Psoas muscle (tissue), 8 donors: ENCODE data around the gene BNIP2. TPM values are rescaled to one million over a fixed set of nuclear protein-coding genes. Genes with fewer than 3 reads are reported as not detected.

ENCODE experiments used
- ATAC-seq, 4 donors: fragments of 200-7000 bp; cut with Tn5 transposase; one replicate each; pipeline ENCODE4 v1.9.1; 2020; ENCODE audit warnings: moderate library complexity in 3 of 4, mild to moderate bottlenecking in 2 of 4
- DNase-seq, 2 donors: peaks; one replicate each; pipeline ENCODE4 v3.0.0-alpha.2; 2020
- H3K27ac ChIP-seq: fragments of 200-600 bp; one replicate; pipeline ENCODE4 v1.8.0; 2022
- H3K27me3 ChIP-seq, 3 donors: fragments of 200-600 bp in 1 of 3; one replicate each; pipeline versions ENCODE4 v1.6.1 to v1.8.0; 2013 to 2022; ENCODE audit warnings: low read length in 2 of 3, mild to moderate bottlenecking in 2 of 3, moderate library complexity in 1 of 3; ENCODE audit not compliant: insufficient read depth in 3 of 3
- H3K36me3 ChIP-seq, 2 donors: fragments of 200-600 bp in 1 of 2; one replicate each; pipeline versions ENCODE4 v1.6.1 to v1.8.0; 2013 to 2022; ENCODE audit warnings: low read depth in 1 of 2, mild to moderate bottlenecking in 1 of 2, moderate library complexity in 1 of 2; ENCODE audit not compliant: insufficient read depth in 1 of 2
- H3K4me1 ChIP-seq: fragments of 200-600 bp; one replicate; pipeline ENCODE4 v1.8.0; 2022
- H3K4me3 ChIP-seq: fragments of 200-600 bp; one replicate; pipeline ENCODE4 v1.8.0; 2022; ENCODE audit warnings: mild to moderate bottlenecking
- H3K9me3 ChIP-seq: fragments of 200-600 bp; one replicate; pipeline ENCODE4 v1.8.0; 2022
- CTCF ChIP-seq: fragments of 200-600 bp; IDR thresholded peaks from one replicate; pipeline ENCODE4 v1.8.0; 2022; ENCODE audit warnings: antibody characterized with exemption
- WGBS, 3 donors: extraction: QIAGEN DNeasy Blood & Tissue Kit; methylation state at CpG; one replicate each; pipeline versions ENCODE4 v1.1.6 to v1.1.7; 2013; 5-methylcytosine and 5-hydroxymethylcytosine counted together
- intact Hi-C, 2 donors: fragments of 100-400 bp; cut with DNase I; formaldehyde crosslinking; loops; one replicate each; pipeline versions ENCODE4 v1.11.0 to v1.14.2; 2022
- polyA plus RNA-seq, 3 donors: library from polyadenylated mRNA; stranded (reverse); fragments of 200-250 nt; gene quantifications; one replicate each; pipeline ENCODE4 v1.2.3, GENCODE V29; 2013
- total RNA-seq, 4 donors: library from RNA; stranded (reverse); fragmentation: NEBNext Ultra II Directional in 2 of 4; extraction: Animal tissue kit (Norgen Biotek cat#: 25700) in 2 of 4; gene quantifications; one replicate each; pipeline versions ENCODE4 v1.2.1 to v1.2.4, GENCODE V29; 2021 to 2023
- donor health status: healthy with polysubstance abuse.
- donor health status: DM: no; HTN: no; CAD: no; lungs with moderate emphysema.
- donor health status: Bipolar disorder and iron deficiency.
- donor health status: healthy.
- donor health status: DM: yes; HTN: yes; CAD: no.
- donor health status: DM: no; HTN: no; CAD: no.
- donor health status: DM: no; HTN: no; CAD: no.
- donor health status: DM: yes; HTN: yes; CAD: no.

The BNIP2 gene
- total and polyA plus RNA-seq, 7 donors, result 39.0 to 100 (median 73.8) TPM

GRCh38 chr15:59687836-59688235 lies 1.3 kb downstream of the BNIP2 start:
- Histone ChIP-seq H3K4me1 (peaks cover 30% of the 10 kb centered on the region), H3K36me3 (peaks cover 0 to 8% of the 10 kb centered on the region in 2 donors), H3K4me3 (peak overlapping the region; percentile 75), H3K27ac (peak overlapping the region; percentile 93), H3K9me3 (no peaks in the 10 kb centered on the region), H3K27me3 (no peaks in the 10 kb centered on the region)
- DNase-seq (no peak), ATAC-seq (no peak)
- 19 to 26% (median 22%) methylated on average over 5 of the region's 5 CpGs for WGBS, 3 donors
- no peak for TF ChIP-seq CTCF
- intact Hi-C loops, result loop anchor here in 1 of 2 donors (10.0 kb wide), 1 partner anchor 847 kb away; no protein-coding TSS in a partner anchor

GRCh38 chr15:59686389-59686788 lies 2.7 kb downstream of the BNIP2 start:
- Histone ChIP-seq H3K36me3 (peaks cover 0 to 19% of the 10 kb centered on the region in 2 donors), H3K9me3 (no peaks in the 10 kb centered on the region), H3K27me3 (no peaks in the 10 kb centered on the region), H3K4me1 (peaks cover 30% of the 10 kb centered on the region), H3K27ac (peak overlapping the region; percentile 34), H3K4me3 (peak overlapping the region; percentile 13)
- intact Hi-C loops, result loop anchor here in 1 of 2 donors (10.0 kb wide), 1 partner anchor 848 kb away; no protein-coding TSS in a partner anchor
- WGBS, 3 donors, result 67 to 76% (median 73%) methylated on average over 7 of the region's 7 CpGs
- ATAC-seq, result no peak
- DNase-seq, result no peak
- no peak for TF ChIP-seq CTCF

GRCh38 chr15:59685737-59686297 lies 3.3 kb downstream of the BNIP2 start:
- ATAC-seq, result no peak
- Histone ChIP-seq H3K27ac (peak overlapping the region; percentile 34), H3K36me3 (peaks cover 0 to 25% of the 10 kb centered on the region in 2 donors), H3K9me3 (no peaks in the 10 kb centered on the region), H3K4me3 (peak overlapping the region; percentile 13), H3K4me1 (peaks cover 30% of the 10 kb centered on the region), H3K27me3 (no peaks in the 10 kb centered on the region)
- WGBS, 3 donors, result 11 to 39% (median 23%) methylated on average over 1 of the region's 1 CpG
- no peak for DNase-seq
- TF ChIP-seq CTCF, result no peak
- intact Hi-C loops, result loop anchor here in 1 of 2 donors (2.0 to 10.0 kb wide), 2 partner anchors 27 to 849 kb away; no protein-coding TSS in a partner anchor

GRCh38 chr15:59680870-59681269 lies 8.2 kb downstream of the BNIP2 start:
- intact Hi-C loops, result loop anchor here in 1 of 2 donors (10.0 kb wide), 1 partner anchor 854 kb away; no protein-coding TSS in a partner anchor
- H3K27ac ChIP-seq, result no peak overlapping the region
- ATAC-seq, result no peak
- TF ChIP-seq CTCF, result no peak
- H3K9me3 ChIP-seq, result no peaks in the 10 kb centered on the region
- peaks cover 9% of the 10 kb centered on the region for H3K4me1 ChIP-seq
- no peaks in the 10 kb centered on the region for H3K27me3 ChIP-seq
- WGBS, 3 donors, result 94 to 99% (median 96%) methylated on average over 4 of the region's 5 CpGs
- H3K4me3 ChIP-seq, result no peak overlapping the region
- no peak for DNase-seq
- peaks cover 3 to 66% of the 10 kb centered on the region in 2 donors for H3K36me3 ChIP-seq
